Breast epithelium (tissue), 3 donors: ENCODE measurements around the gene IL17RC.

Experiments
- POLR2A ChIP-seq: fragments of 450-650 bp; IDR thresholded peaks from one replicate; pipeline ENCODE4 v1.6.1; 2016; ENCODE audit warnings: antibody characterized with exemption, mild to moderate bottlenecking, moderate library complexity
- TF ChIP-seq, protein P1 (sequence below), 3 donors: fragments of 450-650 bp; IDR thresholded peaks; one replicate each; pipeline ENCODE4 v1.5.1; 2016 to 2017; ENCODE audit warnings: antibody characterized with exemption in 3 of 3, mild to moderate bottlenecking in 3 of 3, moderate library complexity in 3 of 3

DNA sequence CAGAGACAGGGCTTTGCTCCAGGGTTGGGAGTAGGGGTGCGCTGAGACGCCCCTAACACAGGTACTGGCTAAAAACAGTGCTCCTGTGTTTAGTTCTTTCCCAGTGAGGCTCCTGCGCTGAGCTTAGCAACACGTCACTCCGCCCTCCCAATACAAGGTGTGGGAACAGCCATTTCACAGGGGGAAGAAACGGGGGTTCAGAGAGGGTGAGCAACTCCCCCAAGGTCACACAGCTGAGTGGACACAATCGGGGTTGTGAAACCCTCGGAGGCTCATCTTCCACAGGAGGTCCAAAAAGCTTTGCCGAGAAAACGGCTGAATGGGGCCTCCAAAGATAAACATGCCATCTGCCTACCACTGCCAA is 34.7 kb downstream of the IL17RC start:
- TF ChIP-seq, protein P1, sequence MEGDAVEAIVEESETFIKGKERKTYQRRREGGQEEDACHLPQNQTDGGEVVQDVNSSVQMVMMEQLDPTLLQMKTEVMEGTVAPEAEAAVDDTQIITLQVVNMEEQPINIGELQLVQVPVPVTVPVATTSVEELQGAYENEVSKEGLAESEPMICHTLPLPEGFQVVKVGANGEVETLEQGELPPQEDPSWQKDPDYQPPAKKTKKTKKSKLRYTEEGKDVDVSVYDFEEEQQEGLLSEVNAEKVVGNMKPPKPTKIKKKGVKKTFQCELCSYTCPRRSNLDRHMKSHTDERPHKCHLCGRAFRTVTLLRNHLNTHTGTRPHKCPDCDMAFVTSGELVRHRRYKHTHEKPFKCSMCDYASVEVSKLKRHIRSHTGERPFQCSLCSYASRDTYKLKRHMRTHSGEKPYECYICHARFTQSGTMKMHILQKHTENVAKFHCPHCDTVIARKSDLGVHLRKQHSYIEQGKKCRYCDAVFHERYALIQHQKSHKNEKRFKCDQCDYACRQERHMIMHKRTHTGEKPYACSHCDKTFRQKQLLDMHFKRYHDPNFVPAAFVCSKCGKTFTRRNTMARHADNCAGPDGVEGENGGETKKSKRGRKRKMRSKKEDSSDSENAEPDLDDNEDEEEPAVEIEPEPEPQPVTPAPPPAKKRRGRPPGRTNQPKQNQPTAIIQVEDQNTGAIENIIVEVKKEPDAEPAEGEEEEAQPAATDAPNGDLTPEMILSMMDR (IDR thresholded peaks at IDR 0.05) = no peak
- no peak for TF ChIP-seq POLR2A
